Progenitor cell of endocrine pancreas (in vitro differentiated cells): Measurements from ENCODE around the gene DMTF1. TPM values are rescaled to one million over a fixed set of nuclear protein-coding genes. Genes with fewer than 3 reads are reported as not detected.

Experiments
- DNase-seq: peaks from one replicate; pipeline ENCODE4 v3.0.0; 2021; ENCODE audit warnings: low spot score; ENCODE audit not compliant: unreplicated experiment
- H3K27ac Mint-ChIP-seq: 2 replicates; pipeline ENCODE4 v1.8.0; 2021; ENCODE audit warnings: mild to moderate bottlenecking, moderate library complexity, mixed read lengths
- H3K27me3 Mint-ChIP-seq: 2 replicates; pipeline ENCODE4 v1.8.0; 2021; ENCODE audit warnings: mixed read lengths
- H3K36me3 Mint-ChIP-seq: 2 replicates; pipeline ENCODE4 v1.8.0; 2022; ENCODE audit warnings: mixed read lengths; ENCODE audit not compliant: insufficient read depth
- H3K4me1 Mint-ChIP-seq: 2 replicates; pipeline ENCODE4 v1.8.0; 2021; ENCODE audit warnings: low read depth, mixed read lengths
- H3K4me3 Mint-ChIP-seq: 2 replicates; pipeline ENCODE4 v1.8.0; 2021; ENCODE audit warnings: low read depth, mild to moderate bottlenecking, moderate library complexity, mixed read lengths
- H3K9me3 Mint-ChIP-seq: 2 replicates; pipeline ENCODE4 v1.8.0; 2021; ENCODE audit warnings: low read depth, mixed read lengths
- CTCF ChIP-seq: fragments of 200-600 bp; sonication (generic); IDR thresholded peaks from one replicate; pipeline ENCODE4 v1.5.0; 2021; ENCODE audit warnings: antibody characterized with exemption, mild to moderate bottlenecking; ENCODE audit not compliant: unreplicated experiment
- total RNA-seq: library from RNA; stranded (reverse); gene quantifications from 2 replicates; pipeline ENCODE4 v1.2.1, GENCODE V29; 2021

DMTF1 gene
- total RNA-seq, 1 donor from 2014 or later, result 180 TPM

- no peak for DNase-seq
- Mint-ChIP-seq H3K27ac (peak overlapping the region; percentile 99), H3K4me1 (peaks cover 22% of the 10 kb centered on the region), H3K9me3 (no peaks in the 10 kb centered on the region), H3K27me3 (no peaks in the 10 kb centered on the region), H3K4me3 (peak overlapping the region; percentile 94), H3K36me3 (no peaks in the 10 kb centered on the region)
- TF ChIP-seq CTCF, result no peak
Measured at GRCh38 chr7:87151002-87151728, 1.1 kb upstream of the DMTF1 start.

- H3K9me3 Mint-ChIP-seq, result no peaks in the 10 kb centered on the region
- no peaks in the 10 kb centered on the region for H3K27me3 Mint-ChIP-seq
- H3K4me1 Mint-ChIP-seq, result peaks cover 25% of the 10 kb centered on the region
- H3K4me3 Mint-ChIP-seq, result peak overlapping the region; percentile 94
- no peaks in the 10 kb centered on the region for H3K36me3 Mint-ChIP-seq
- H3K27ac Mint-ChIP-seq, result peak overlapping the region; percentile 99
- no peak for TF ChIP-seq CTCF
- no peak for DNase-seq
Measured at GRCh38 chr7:87151729-87152111, 533 bp upstream of the DMTF1 start.

- Mint-ChIP-seq H3K27ac (peak overlapping the region; percentile 99), H3K9me3 (no peaks in the 10 kb centered on the region), H3K4me3 (peak overlapping the region; percentile 94), H3K4me1 (peaks cover 29% of the 10 kb centered on the region), H3K36me3 (peaks cover 3% of the 10 kb centered on the region), H3K27me3 (no peaks in the 10 kb centered on the region)
- DNase-seq, result no peak
- no peak for TF ChIP-seq CTCF
Measured at GRCh38 chr7:87152897-87153641, 816 bp downstream of the DMTF1 start.

- TF ChIP-seq CTCF, result no peak
- DNase-seq, result no peak
- peaks cover 29% of the 10 kb centered on the region for H3K4me1 Mint-ChIP-seq
- no peaks in the 10 kb centered on the region for H3K9me3 Mint-ChIP-seq
- no peaks in the 10 kb centered on the region for H3K27me3 Mint-ChIP-seq
- H3K36me3 Mint-ChIP-seq, result peaks cover 3% of the 10 kb centered on the region
- H3K4me3 Mint-ChIP-seq, result peak overlapping the region; percentile 94
- peak overlapping the region; percentile 99 for H3K27ac Mint-ChIP-seq
Measured at GRCh38 chr7:87154166-87154565, 1.9 kb downstream of the DMTF1 start.

- H3K9me3 Mint-ChIP-seq, result no peaks in the 10 kb centered on the region
- no peak for DNase-seq
- peaks cover 31% of the 10 kb centered on the region for H3K4me1 Mint-ChIP-seq
- TF ChIP-seq CTCF, result no peak
- H3K27me3 Mint-ChIP-seq, result no peaks in the 10 kb centered on the region
- H3K27ac Mint-ChIP-seq, result peak overlapping the region; percentile 99
- H3K4me3 Mint-ChIP-seq, result peak overlapping the region; percentile 94
- peaks cover 3% of the 10 kb centered on the region for H3K36me3 Mint-ChIP-seq
Measured at GRCh38 chr7:87154569-87154968, 2.3 kb downstream of the DMTF1 start.
